K562 (cell line): Measurements from ENCODE around the gene PGBD4. TPM values are rescaled to one million over a fixed set of nuclear protein-coding genes. Genes with fewer than 3 reads are reported as not detected.

Experiments
- ATF6 ChIP-seq: sonication (generic); formaldehyde crosslinking; IDR thresholded peaks from 2 replicates; pipeline ENCODE4 v1.4.0; 2020; ENCODE audit warnings: mild to moderate bottlenecking, missing genetic modification reagents
- CHCHD3 ChIP-seq: fragments of 250-450 bp; sonication (Bioruptor Pico); IDR thresholded peaks from 2 replicates; pipeline ENCODE4 v2.1.2; 2022; ENCODE audit warnings: mild to moderate bottlenecking
- E2F8 ChIP-seq: fragments of 450-650 bp; IDR thresholded peaks from 2 replicates; pipeline ENCODE4 v1.7.1; 2018; ENCODE audit warnings: mild to moderate bottlenecking, low read depth; ENCODE audit not compliant: partially characterized antibody
- PHF21A ChIP-seq: fragments of 450-650 bp; IDR thresholded peaks from 2 replicates; pipeline ENCODE4 v1.6.1; 2017; ENCODE audit warnings: low read depth, borderline replicate concordance
- SLC30A9 ChIP-seq: fragments of 250-450 bp; sonication (Bioruptor Pico); IDR thresholded peaks from 2 replicates; pipeline ENCODE4 v1.8.0; 2022; ENCODE audit warnings: mild to moderate bottlenecking, moderate library complexity
- TRIM24 ChIP-seq, 2 experiments: fragments of 450-650 bp; IDR thresholded peaks; 2 replicates each; pipeline ENCODE4 v1.6.1; 2016
- USF2 ChIP-seq: sonication (generic); formaldehyde crosslinking; IDR thresholded peaks from 2 replicates; pipeline ENCODE4 v1.5.0; 2020; ENCODE audit warnings: missing genetic modification reagents
- ZNF12 ChIP-seq: sonication (generic); formaldehyde crosslinking; IDR thresholded peaks from 2 replicates; pipeline ENCODE4 v1.4.0; 2020; ENCODE audit warnings: mild to moderate bottlenecking, missing genetic modification reagents
- polyA plus RNA-seq, 8 experiments: library from polyadenylated mRNA; depleted of rRNA in 4 of 8; stranded (reverse) in 5 of 8; unstranded in 3 of 8; fragments of >200 nt; fragmentation: Nextera tagmentation in 2 of 8; fragmentation: Illumina TruSeq in 1 of 8; extraction: Ambion mirVana in 2 of 8; extraction: Trizol in 1 of 8; gene quantifications; 2 replicates each; pipeline versions ENCODE4 v1.2.1 to v1.2.3, GENCODE V29; 2011 to 2014; ENCODE audit warnings: inconsistent platforms in 1 of 8, missing spikeins in 1 of 8
- total RNA-seq, 7 experiments: library from RNA; depleted of rRNA in 6 of 7; stranded (reverse); fragments of >200 nt in 6 of 7; fragmentation: Illumina TruSeq in 2 of 7; extraction: Trizol in 2 of 7; gene quantifications; 2 replicates each; pipeline versions ENCODE4 v1.2.1 to v1.2.3, GENCODE V29; 2011 to 2021; ENCODE audit warnings: low replicate concordance in 1 of 7

Gene PGBD4
- total and polyA plus RNA-seq, 9 of the 15 experiments (the other 6 are each of a cell fraction or from before 2014, with no cell fraction given) = 2.1 to 4.9 (median 2.7) TPM

- TF ChIP-seq ATF6 (CRISPR knock-in tag) = no peak
- no peak for TF ChIP-seq ZNF12
- TF ChIP-seq SLC30A9 = no peak
- TF ChIP-seq PHF21A = no peak
- no peak for TF ChIP-seq E2F8
- TF ChIP-seq CHCHD3 (CRISPR knock-in tag) = no peak
- no peak for TF ChIP-seq TRIM24 (IDR thresholded peaks at IDR 0.05)
- TF ChIP-seq USF2 = no peak
Observed at GRCh38 chr15:34059946-34060345, 41.9 kb upstream of the PGBD4 start (continued).
